GM19463 (cell line): ENCODE results near the gene CRYBA2.

Experiments used
- ATAC-seq: cut with Tn5 transposase; IDR thresholded peaks from one replicate; pipeline ENCODE4 v1.9.1; 2021; ENCODE audit warnings: mild to moderate bottlenecking, moderate library complexity; ENCODE audit not compliant: unreplicated experiment

CRYBA2 gene

GRCh38 chr2:218958276-218958675 lies 34.9 kb downstream of the CRYBA2 start:
- no peak for ATAC-seq

- no peak for ATAC-seq
Observed at GRCh38 chr2:218957671-218958070, 35.6 kb downstream of the CRYBA2 start.

GRCh38 chr2:218956039-218956438 lies 37.2 kb downstream of the CRYBA2 start:
- no peak for ATAC-seq

- no peak for ATAC-seq
Observed at GRCh38 chr2:218954541-218955300, 38.5 kb downstream of the CRYBA2 start.

- no peak for ATAC-seq
Observed at GRCh38 chr2:218953366-218953954, 39.8 kb downstream of the CRYBA2 start.

GRCh38 chr2:218952160-218952559 lies 41.1 kb downstream of the CRYBA2 start:
- no peak for ATAC-seq

GRCh38 chr2:218946621-218947020 lies 46.6 kb downstream of the CRYBA2 start:
- no peak for ATAC-seq

- ATAC-seq, result no peak
Observed at GRCh38 chr2:218944759-218945404, 48.3 kb downstream of the CRYBA2 start.
